ENCODE measurements around the gene DCC. TPM values are rescaled to one million over a fixed set of nuclear protein-coding genes. Genes with fewer than 3 reads are reported as not detected.

DCC gene
- polyA plus RNA-seq, 2 of the 4 experiments (the other 2 are of a cell fraction), result 0.12 TPM; not detected in 1

GRCh38 chr18:53033128-53033527 is 693.1 kb downstream of the DCC start:
- no peak for DNase-seq (ENCODE audit: low read depth in 1 of 2, low spot score in 1 of 2)
- FAIRE-seq, result no peak
- CTCF ChIA-PET, result no interaction called here
- Histone ChIP-seq H3K9me3 (no peaks in the 10 kb centered on the region), H3K27ac (no peak overlapping the region), H3K4me1 (no peaks in the 10 kb centered on the region), H3K4me2 (no peak overlapping the region), H3K4me3 (no peak overlapping the region)
- 7% methylated on average over 3 of the region's 3 CpGs for WGBS (ENCODE audit: missing lambda C conversion rate)
- TF ChIP-seq NFE2L2 (conservative IDR thresholded peaks at IDR 0.05; ENCODE audit: low read length) (no peak), RARB (CRISPR knock-in tag; IDR thresholded peaks at IDR 0.05) (no peak), MAX (IDR thresholded peaks at IDR 0.05) (no peak), CBX8 (IDR thresholded peaks at IDR 0.05) (no peak)
- POLR2A ChIA-PET, result no interaction called here
- ATAC-seq, result no peak

- ChIA-PET POLR2A (no interaction called here), CTCF (interaction anchor here (0.7 kb wide), 1 partner anchor 1550 kb away, joined by 3 read pairs; no protein-coding TSS in a partner anchor)
- no peak overlapping the region for H3K27ac ChIP-seq
- no peaks in the 10 kb centered on the region for H3K9me3 ChIP-seq
- DNase-seq (ENCODE audit: low read depth in 1 of 2, low spot score in 1 of 2) (no peak), ATAC-seq (no peak), FAIRE-seq (no peak)
- H3K4me2 ChIP-seq, result no peak overlapping the region
- H3K4me1 ChIP-seq, result no peaks in the 10 kb centered on the region
- TF ChIP-seq BCL3 (IDR thresholded peaks at IDR 0.05) (no peak), ESRRA (IDR thresholded peaks at IDR 0.05; ENCODE audit: borderline replicate concordance, low read length) (no peak), FOSB (CRISPR knock-in tag; IDR thresholded peaks at IDR 0.05) (no peak), ZNF302 (CRISPR knock-in tag; IDR thresholded peaks at IDR 0.05) (no peak), CBX2 (IDR thresholded peaks at IDR 0.05; ENCODE audit: borderline replicate concordance, low read depth) (no peak), BHLHE40 (IDR thresholded peaks at IDR 0.05; ENCODE audit: low read depth, low read length) (no peak), PHF8 (IDR thresholded peaks at IDR 0.05; ENCODE audit: borderline replicate concordance, low read depth) (no peak)
- no peak overlapping the region for H3K4me3 ChIP-seq
These were observed 698.6 kb downstream of the DCC start for GRCh38 chr18:53038608-53039007.

- POLR2A ChIA-PET, result no interaction called here
- CTCF ChIA-PET, result interaction anchor here (0.8 kb wide), 1 partner anchor 96 kb away, joined by 3 read pairs; no protein-coding TSS in a partner anchor
- no peak overlapping the region for H3K27ac ChIP-seq
- no peaks in the 10 kb centered on the region for H3K4me1 ChIP-seq
- no peak for TF ChIP-seq BHLHE40 (IDR thresholded peaks at IDR 0.05; ENCODE audit: low read depth, low read length)
- TF ChIP-seq BCL3 (IDR thresholded peaks at IDR 0.05), result no peak
- no peak for TF ChIP-seq SMC3 (IDR thresholded peaks at IDR 0.05)
- no peak for TF ChIP-seq REST (IDR thresholded peaks at IDR 0.05)
- TF ChIP-seq ATOH8 (CRISPR knock-in tag; IDR thresholded peaks at IDR 0.05; ENCODE audit: low read depth), result no peak
- no peak for TF ChIP-seq GATA3 (IDR thresholded peaks at IDR 0.05; ENCODE audit: borderline replicate concordance)
- TF ChIP-seq CEBPB (IDR thresholded peaks at IDR 0.05), result no peak
- no peak for TF ChIP-seq FOSL2 (IDR thresholded peaks at IDR 0.05)
- no peak for TF ChIP-seq FOSL2 (CRISPR knock-in tag; IDR thresholded peaks at IDR 0.05)
- TF ChIP-seq JUNB (IDR thresholded peaks at IDR 0.05), result no peak
- TF ChIP-seq ZC3H11A (IDR thresholded peaks at IDR 0.05), result no peak
- no peak for TF ChIP-seq PBX3 (IDR thresholded peaks at IDR 0.05)
- no peak for FAIRE-seq
- ATAC-seq, result no peak
- WGBS (ENCODE audit: missing lambda C conversion rate), result 0% methylated on average over 3 of the region's 3 CpGs
- no peak for DNase-seq (ENCODE audit: low read depth in 1 of 2, low spot score in 1 of 2)
- no peak overlapping the region for H3K4me3 ChIP-seq
- no peaks in the 10 kb centered on the region for H3K9me3 ChIP-seq
- H3K4me2 ChIP-seq, result no peak overlapping the region
These were observed 700.3 kb downstream of the DCC start for GRCh38 chr18:53040286-53040685.

Data from A549 (cell line).